Measurements from ENCODE around the gene OR11A1.

DNA sequence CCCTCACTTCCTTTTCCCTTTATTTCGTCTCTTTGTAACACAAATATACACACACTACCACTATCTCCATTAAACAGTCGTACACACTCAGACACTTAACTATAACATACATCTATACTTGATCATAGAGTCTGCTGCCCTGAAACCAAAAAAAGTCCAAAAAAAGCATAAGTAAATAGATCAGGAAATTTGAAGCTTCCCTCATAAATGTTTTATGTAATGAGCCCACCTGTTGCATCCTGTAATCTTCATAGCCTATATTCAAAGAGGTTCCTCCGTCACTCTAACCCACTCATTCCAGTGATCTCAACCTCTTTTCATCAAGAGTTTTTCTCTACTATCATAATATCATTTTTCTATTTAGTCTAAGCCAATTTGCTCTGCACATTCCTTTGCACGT is 68.3 kb downstream of the OR11A1 start:
- TF ChIP-seq PAX5 (IDR thresholded peaks at IDR 0.05; ENCODE audit: insufficient read depth, low read length, severe bottlenecking): no peak
- TF ChIP-seq POLR2A (IDR thresholded peaks at IDR 0.05; ENCODE audit: low read depth, low read length): no peak
- no peak for TF ChIP-seq POLR2AphosphoS5 (IDR thresholded peaks at IDR 0.05; ENCODE audit: low read depth, low read length)

Measured in GM12891 (cell line).